Prostate gland (tissue), 2 donors: ENCODE data around the gene GALNT6.

Experiments used
- CTCF ChIP-seq, 4 experiments: fragments of 200-600 bp in 2 of 4; fragments of 450-650 bp in 2 of 4; sonication (generic) in 2 of 4; IDR thresholded peaks; 1 replicate in 3 of 4; 2 replicates in 1 of 4; pipeline ENCODE4 v1.5.1; 2016 to 2019; ENCODE audit warnings: antibody characterized with exemption in 4 of 4, mild to moderate bottlenecking in 2 of 4, moderate library complexity in 2 of 4
- POLR2A ChIP-seq: fragments of 450-650 bp; IDR thresholded peaks from one replicate; pipeline ENCODE4 v1.6.1; 2016; ENCODE audit warnings: antibody characterized with exemption, mild to moderate bottlenecking

- TF ChIP-seq POLR2A (no peak), CTCF (IDR thresholded peaks at IDR 0.05) (no peak)
These were observed 7.8 kb downstream of the GALNT6 start for GRCh38 chr12:51383269-51383905.
